Naive thymus-derived CD8-positive, alpha-beta T cell (primary cell): Measurements from ENCODE around the gene NLRC5. TPM values are rescaled to one million over a fixed set of nuclear protein-coding genes. Genes with fewer than 3 reads are reported as not detected.

Source experiments
- ATAC-seq, 2 donors: fragments of 150-1000 bp; cut with Tn5 transposase in 1 of 2; sonication (Bioruptor Pico), chemical (Tn5 transposase) in 1 of 2; 1 replicate in 1 of 2; 2 replicates in 1 of 2; pipeline ENCODE4 v1.10.0; 2021; ENCODE audit warnings: mild to moderate bottlenecking in 2 of 2, moderate library complexity in 2 of 2
- POLR2A ChIA-PET: fragments of 350-600 bp; sonication (Branson Sonifier 250); formaldehyde crosslinking; loops from one replicate; lab custom pipeline; 2021; ENCODE audit warnings: antibody characterized with exemption; lab: Charles Lee
- DNase-seq, 10 donors: peaks; one replicate each; pipeline versions ENCODE4 v3.0.0 to v3.0.0-alpha.2; 2020 to 2022
- H3K27ac Mint-ChIP-seq, 10 donors: one replicate each; pipeline ENCODE4 v1.8.0; 2020 to 2022; ENCODE audit warnings: mild to moderate bottlenecking in 10 of 10, mixed read lengths in 10 of 10, moderate library complexity in 4 of 10, inconsistent platforms in 1 of 10
- H3K27me3 Mint-ChIP-seq, 5 donors: one replicate each; pipeline ENCODE4 v1.8.0; 2021 to 2022; ENCODE audit warnings: mixed read lengths in 5 of 5
- H3K36me3 Mint-ChIP-seq, 3 donors: one replicate each; pipeline ENCODE4 v1.8.0; 2020 to 2022; ENCODE audit warnings: mixed read lengths in 3 of 3, mild to moderate bottlenecking in 2 of 3, inconsistent platforms in 1 of 3
- H3K4me1 Mint-ChIP-seq, 4 donors: one replicate each; pipeline ENCODE4 v1.8.0; 2021 to 2022; ENCODE audit warnings: mixed read lengths in 4 of 4
- H3K4me3 Mint-ChIP-seq, 10 donors: one replicate each; pipeline ENCODE4 v1.8.0; 2020 to 2022; ENCODE audit warnings: mild to moderate bottlenecking in 10 of 10, mixed read lengths in 10 of 10, moderate library complexity in 6 of 10, inconsistent platforms in 1 of 10
- H3K9me3 Mint-ChIP-seq, 9 donors: one replicate each; pipeline ENCODE4 v1.8.0; 2020 to 2022; ENCODE audit warnings: mixed read lengths in 9 of 9, mild to moderate bottlenecking in 3 of 9, inconsistent platforms in 1 of 9, moderate library complexity in 1 of 9
- polyA plus RNA-seq, 3 donors: library from polyadenylated mRNA; unstranded; fragments of 300-500 nt; fragmentation: Illumina TruSeq; gene quantifications; one replicate each; pipeline ENCODE4 v1.2.3, GENCODE V29; 2021
- total RNA-seq, 8 experiments: library from RNA in 2 of 8; stranded (reverse) in 2 of 8; gene quantifications; one replicate each; pipeline ENCODE4 v1.2.3 and lab custom pipeline; 2021 to 2026

Gene NLRC5
- total and polyA plus RNA-seq, 5 experiments from 2014 or later: 70.4 to 488 (median 137) TPM

GRCh38 chr16:57041182-57042156, 52.1 kb downstream of the NLRC5 start:
- POLR2A ChIA-PET: interaction anchor here (0.6 to 13.2 kb wide), 27 partner anchors 10 to 112 kb away, joined by 3 to 319 read pairs (median 4); partner anchors contain the start of gene NLRC5
- Mint-ChIP-seq H3K4me3 (peak overlapping the region; percentile 75 to 91 (median 86)), H3K27me3 (no peaks in the 10 kb centered on the region), H3K4me1 (peaks cover 47 to 91% (median 87%) of the 10 kb centered on the region in 4 donors), H3K36me3 (peaks cover 0 to 71% (median 22%) of the 10 kb centered on the region in 3 donors), H3K9me3 (no peaks in the 10 kb centered on the region), H3K27ac (peak overlapping the region; percentile 95 to 100 (median 97))
- peak; percentile 50 to 92 (median 81) for DNase-seq
- peak; percentile 78 to 91 for ATAC-seq

- Mint-ChIP-seq H3K27ac (peak overlapping the region; percentile 95 to 100 (median 97)), H3K27me3 (no peaks in the 10 kb centered on the region), H3K4me1 (peaks cover 41 to 86% (median 81%) of the 10 kb centered on the region in 4 donors), H3K4me3 (peak overlapping the region; percentile 75 to 91 (median 86)), H3K9me3 (no peaks in the 10 kb centered on the region), H3K36me3 (peaks cover 0 to 74% (median 22%) of the 10 kb centered on the region in 3 donors)
- peak in 7 of 10 donors; percentile 28 to 78 (median 46) for DNase-seq
- POLR2A ChIA-PET: interaction anchor here (0.6 to 13.2 kb wide), 19 partner anchors 9 to 80 kb away, joined by 3 to 319 read pairs (median 5); partner anchors contain the start of gene NLRC5
- peak in 1 of 2 donors; percentile 42 for ATAC-seq
Measured at GRCh38 chr16:57042157-57043111, 53.1 kb downstream of the NLRC5 start.

- DNase-seq: no peak
- H3K27me3 Mint-ChIP-seq: no peaks in the 10 kb centered on the region
- peaks cover 38 to 83% (median 79%) of the 10 kb centered on the region in 4 donors for H3K4me1 Mint-ChIP-seq
- peaks cover 0 to 74% (median 25%) of the 10 kb centered on the region in 3 donors for H3K36me3 Mint-ChIP-seq
- H3K27ac Mint-ChIP-seq: peak overlapping the region; percentile 95 to 100 (median 97)
- H3K4me3 Mint-ChIP-seq: peak overlapping the region in 9 of 10 donors; percentile 79 to 91 (median 86)
- H3K9me3 Mint-ChIP-seq: no peaks in the 10 kb centered on the region
- POLR2A ChIA-PET: interaction anchor here (4.4 kb wide), 1 partner anchor 78 kb away, joined by 40 read pairs; no protein-coding TSS in a partner anchor
- ATAC-seq: no peak
Measured at GRCh38 chr16:57043248-57043647, 53.9 kb downstream of the NLRC5 start.

GRCh38 chr16:57044931-57045693, 55.8 kb downstream of the NLRC5 start:
- no peak for ATAC-seq
- Mint-ChIP-seq H3K4me1 (peaks cover 29 to 73% (median 65%) of the 10 kb centered on the region in 4 donors), H3K36me3 (peaks cover 0 to 77% (median 23%) of the 10 kb centered on the region in 3 donors), H3K27ac (peak overlapping the region; percentile 79 to 100 (median 92)), H3K9me3 (no peaks in the 10 kb centered on the region), H3K27me3 (no peaks in the 10 kb centered on the region), H3K4me3 (peak overlapping the region in 9 of 10 donors; percentile 11 to 65 (median 57))
- POLR2A ChIA-PET: interaction anchor here (0.6 to 3.9 kb wide), 18 partner anchors 13 to 220 kb away, joined by 3 to 23 read pairs (median 4); partner anchors contain the start of genes HERPUD1 and NLRC5
- no peak for DNase-seq

GRCh38 chr16:57045694-57046381, 56.5 kb downstream of the NLRC5 start:
- peak in 9 of 10 donors; percentile 28 to 82 (median 42) for DNase-seq
- Mint-ChIP-seq H3K27me3 (no peaks in the 10 kb centered on the region), H3K4me1 (peaks cover 26 to 65% (median 58%) of the 10 kb centered on the region in 4 donors), H3K36me3 (peaks cover 0 to 81% (median 23%) of the 10 kb centered on the region in 3 donors), H3K9me3 (no peaks in the 10 kb centered on the region), H3K27ac (peak overlapping the region; percentile 79 to 100 (median 92)), H3K4me3 (peak overlapping the region in 9 of 10 donors; percentile 11 to 65 (median 57))
- POLR2A ChIA-PET: interaction anchor here (0.6 to 3.9 kb wide), 17 partner anchors 13 to 221 kb away, joined by 3 to 23 read pairs (median 3); partner anchors contain the start of genes HERPUD1 and NLRC5
- ATAC-seq: peak; percentile 9 to 11

- H3K9me3 Mint-ChIP-seq: no peaks in the 10 kb centered on the region
- ATAC-seq (no peak), DNase-seq (no peak)
- H3K27me3 Mint-ChIP-seq: no peaks in the 10 kb centered on the region
- peak overlapping the region in 1 of 10 donors; percentile 54 for H3K4me3 Mint-ChIP-seq
- peaks cover 0 to 88% (median 20%) of the 10 kb centered on the region in 3 donors for H3K36me3 Mint-ChIP-seq
- POLR2A ChIA-PET: no interaction called here
- peaks cover 16 to 51% (median 38%) of the 10 kb centered on the region in 4 donors for H3K4me1 Mint-ChIP-seq
- peak overlapping the region; percentile 70 to 89 (median 78) for H3K27ac Mint-ChIP-seq
Measured at GRCh38 chr16:57048095-57048494, 58.7 kb downstream of the NLRC5 start.

GRCh38 chr16:57049678-57050077, 60.3 kb downstream of the NLRC5 start:
- Mint-ChIP-seq H3K36me3 (peaks cover 0 to 88% (median 18%) of the 10 kb centered on the region in 3 donors), H3K4me3 (no peak overlapping the region), H3K27me3 (no peaks in the 10 kb centered on the region), H3K4me1 (peaks cover 18 to 45% (median 32%) of the 10 kb centered on the region in 4 donors), H3K27ac (peak overlapping the region in 8 of 10 donors; percentile 5 to 80 (median 50)), H3K9me3 (no peaks in the 10 kb centered on the region)
- POLR2A ChIA-PET: interaction anchor here (1.5 kb wide), 1 partner anchor 27 kb away, joined by 4 read pairs; no protein-coding TSS in a partner anchor
- DNase-seq (no peak), ATAC-seq (no peak)

- no peak for DNase-seq
- POLR2A ChIA-PET: interaction anchor here (1.2 to 1.8 kb wide), 5 partner anchors 10 to 121 kb away, joined by 3 to 5 read pairs (median 5); no protein-coding TSS in a partner anchor
Measured at GRCh38 chr16:57051696-57052228, 62.4 kb downstream of the NLRC5 start.

GRCh38 chr16:57053206-57053605, 63.8 kb downstream of the NLRC5 start:
- H3K27ac Mint-ChIP-seq: peak overlapping the region; percentile 67 to 93 (median 85)
- peak overlapping the region in 1 of 10 donors; percentile 49 for H3K4me3 Mint-ChIP-seq
- DNase-seq (no peak), ATAC-seq (no peak)
- H3K4me1 Mint-ChIP-seq: peaks cover 13 to 32% (median 18%) of the 10 kb centered on the region in 4 donors
- no peaks in the 10 kb centered on the region for H3K9me3 Mint-ChIP-seq
- no peaks in the 10 kb centered on the region for H3K27me3 Mint-ChIP-seq
- POLR2A ChIA-PET: interaction anchor here (0.8 to 1.6 kb wide), 5 partner anchors 10 to 120 kb away, joined by 3 to 5 read pairs (median 3); no protein-coding TSS in a partner anchor
- peaks cover 0 to 90% (median 16%) of the 10 kb centered on the region in 3 donors for H3K36me3 Mint-ChIP-seq

More at GRCh38 chr16:57051696-57052228, 62.4 kb downstream of the NLRC5 start:
- Mint-ChIP-seq H3K36me3 (peaks cover 0 to 87% (median 20%) of the 10 kb centered on the region in 3 donors), H3K4me1 (peaks cover 11 to 33% (median 19%) of the 10 kb centered on the region in 4 donors), H3K27me3 (no peaks in the 10 kb centered on the region), H3K9me3 (no peaks in the 10 kb centered on the region), H3K27ac (peak overlapping the region in 5 of 10 donors; percentile 53 to 76 (median 66)), H3K4me3 (no peak overlapping the region)
- ATAC-seq: no peak

- no peak for ATAC-seq
- Mint-ChIP-seq H3K27ac (peak overlapping the region in 7 of 10 donors; percentile 19 to 92 (median 77)), H3K27me3 (no peaks in the 10 kb centered on the region), H3K4me1 (peaks cover 9 to 37% (median 21%) of the 10 kb centered on the region in 4 donors), H3K9me3 (no peaks in the 10 kb centered on the region), H3K36me3 (peaks cover 0 to 90% (median 13%) of the 10 kb centered on the region in 3 donors), H3K4me3 (no peak overlapping the region)
- POLR2A ChIA-PET: no interaction called here
- no peak for DNase-seq
Measured at GRCh38 chr16:57054338-57054737, 65.0 kb downstream of the NLRC5 start.
